ENCODE results near the gene FRY.
A peak's percentile ranks its signal among the peaks of the same experiment; 100 is the strongest.
"Not testable (repeated sequence)": the region's sequence is repeated elsewhere in the genome, so short reads cannot be mapped to it uniquely, and the experiment has no call there.

FRY gene

GRCh38 chr13:32031025-32031814 is at the start of gene FRY:
Gene FRY (plus strand): TSS chr13:32031774. CDS start chr13:32031796, 22 bp downstream.
- peak; percentile 27 for DNase-seq (ENCODE audit: low read depth)

- no peak for DNase-seq (ENCODE audit: low read depth)
These were observed 49.5 kb upstream of the FRY start for GRCh38 chr13:31982124-31982523.

GRCh38 chr13:31982540-31982939 is 49.0 kb upstream of the FRY start:
- DNase-seq (ENCODE audit: low read depth), result peak; percentile 46

- DNase-seq (ENCODE audit: low read depth), result not testable (repeated sequence)
These were observed 47.9 kb upstream of the FRY start for GRCh38 chr13:31983696-31984095.

GRCh38 chr13:31984388-31984787 is 47.2 kb upstream of the FRY start:
- not testable (repeated sequence) for DNase-seq (ENCODE audit: low read depth)

- no peak for DNase-seq (ENCODE audit: low read depth)
These were observed 44.7 kb upstream of the FRY start for GRCh38 chr13:31986676-31987470.

- no peak for DNase-seq (ENCODE audit: low read depth)
These were observed 43.9 kb upstream of the FRY start for GRCh38 chr13:31987535-31988170.

- not testable (repeated sequence) for DNase-seq (ENCODE audit: low read depth)
These were observed 37.2 kb upstream of the FRY start for GRCh38 chr13:31994367-31994766.

- no peak for DNase-seq (ENCODE audit: low read depth)
These were observed 35.0 kb upstream of the FRY start for GRCh38 chr13:31996601-31997000.

GRCh38 chr13:31997641-31998040 is 33.9 kb upstream of the FRY start:
- no peak for DNase-seq (ENCODE audit: low read depth)

- DNase-seq (ENCODE audit: low read depth), result no peak
These were observed 33.4 kb upstream of the FRY start for GRCh38 chr13:31998131-31998530.

- not testable (repeated sequence) for DNase-seq (ENCODE audit: low read depth)
These were observed 30.8 kb upstream of the FRY start for GRCh38 chr13:32000754-32001153.

GRCh38 chr13:32001154-32001768 is 30.3 kb upstream of the FRY start:
- peak; percentile 13 for DNase-seq (ENCODE audit: low read depth)

GRCh38 chr13:32001769-32002168 is 29.8 kb upstream of the FRY start:
- DNase-seq (ENCODE audit: low read depth), result no peak

GRCh38 chr13:32002873-32003272 is 28.7 kb upstream of the FRY start:
- DNase-seq (ENCODE audit: low read depth), result no peak

- DNase-seq (ENCODE audit: low read depth), result no peak
These were observed 24.1 kb upstream of the FRY start for GRCh38 chr13:32007494-32007893.

- no peak for DNase-seq (ENCODE audit: low read depth)
These were observed 22.9 kb upstream of the FRY start for GRCh38 chr13:32008518-32009175.

GRCh38 chr13:32009362-32009761 is 22.2 kb upstream of the FRY start:
- DNase-seq (ENCODE audit: low read depth), result no peak

- DNase-seq (ENCODE audit: low read depth), result no peak
These were observed 21.4 kb upstream of the FRY start for GRCh38 chr13:32010136-32010535.

- no peak for DNase-seq (ENCODE audit: low read depth)
These were observed 19.6 kb upstream of the FRY start for GRCh38 chr13:32011971-32012370.

GRCh38 chr13:32013181-32013580 is 18.4 kb upstream of the FRY start:
- DNase-seq (ENCODE audit: low read depth), result no peak

GRCh38 chr13:32016119-32016518 is 15.5 kb upstream of the FRY start:
- DNase-seq (ENCODE audit: low read depth), result no peak

All from fibroblast of the conjunctiva (primary cell).